IPS-15b (cell line): ENCODE measurements around the gene NIM1K.

Experiments
- H3K27me3 ChIP-seq: one replicate; pipeline ENCODE4 v1.6.1; 2013; ENCODE audit warnings: low read length; ENCODE audit not compliant: control insufficient read depth, insufficient read depth
- H3K36me3 ChIP-seq: one replicate; pipeline ENCODE4 v1.6.1; 2013; ENCODE audit warnings: low read length; ENCODE audit not compliant: control insufficient read depth, insufficient read depth
- H3K4me1 ChIP-seq: one replicate; pipeline ENCODE4 v1.6.1; 2013; ENCODE audit warnings: mild to moderate bottlenecking, low read length; ENCODE audit not compliant: control insufficient read depth, insufficient read depth
- H3K4me3 ChIP-seq: one replicate; pipeline ENCODE4 v1.5.1; 2013; ENCODE audit warnings: low read depth, low read length
- H3K9ac ChIP-seq: one replicate; pipeline ENCODE4 v1.6.1; 2013; ENCODE audit warnings: low read depth, mild to moderate bottlenecking, low read length
- H3K9me3 ChIP-seq: one replicate; pipeline ENCODE4 v1.6.1; 2013; ENCODE audit warnings: mild to moderate bottlenecking, low read length; ENCODE audit not compliant: control insufficient read depth, insufficient read depth

NIM1K gene

DNA sequence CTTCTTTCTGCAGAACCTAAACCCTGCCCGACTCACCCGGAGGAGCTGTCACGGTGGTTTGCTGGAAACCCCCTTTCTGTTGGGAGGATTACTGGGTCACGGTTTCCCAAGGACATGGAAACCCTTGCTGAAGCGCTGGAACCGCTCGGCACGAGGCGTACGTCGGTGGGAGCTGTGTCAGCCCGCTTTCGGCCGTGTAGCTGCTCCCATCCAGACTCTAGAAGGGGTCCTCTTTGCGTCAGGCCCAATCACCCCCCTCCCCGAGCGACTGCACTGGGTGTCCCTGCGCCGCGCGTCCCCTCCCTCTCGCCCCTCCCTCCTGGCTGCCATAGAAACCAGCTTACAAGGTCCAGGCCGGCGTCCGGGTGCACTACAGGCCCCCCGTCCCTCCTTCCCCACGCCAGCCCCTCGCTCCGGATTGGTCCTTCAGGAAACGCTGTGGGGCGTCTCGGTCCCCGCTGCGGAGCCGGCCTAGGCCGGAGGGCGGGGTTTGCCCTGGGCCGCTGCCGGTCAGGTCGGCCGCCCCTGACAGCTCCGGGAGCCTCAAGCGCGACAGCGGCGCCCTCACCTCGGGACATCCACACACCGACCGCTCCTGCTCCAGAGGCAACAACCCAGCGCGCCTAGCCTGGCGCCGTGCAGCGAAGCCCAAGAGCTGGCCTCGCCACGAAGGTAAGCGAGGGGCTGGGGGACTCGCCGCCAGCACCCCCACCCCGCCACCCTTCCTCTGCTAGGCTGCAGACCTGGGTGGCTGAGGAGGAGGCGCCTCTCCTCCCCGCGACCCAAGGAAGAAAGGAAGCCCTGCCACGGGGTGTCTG lies at the start of gene NIM1K:
NIM1K (plus strand) TSS at position 486 of the 818 bp plus-strand sequence. CDS start 53,551 bp downstream, outside the sequence.
- H3K9me3 ChIP-seq: no peaks in the 10 kb centered on the region
- peaks cover 12% of the 10 kb centered on the region for H3K4me1 ChIP-seq
- no peaks in the 10 kb centered on the region for H3K36me3 ChIP-seq
- peak within 1 kb of the TSS; percentile 60 for H3K4me3 ChIP-seq
- H3K27me3 ChIP-seq: peaks cover 42% of the 10 kb centered on the region
- no peak within 1 kb of the TSS for H3K9ac ChIP-seq

- peaks cover 3% of the 10 kb centered on the region for H3K4me1 ChIP-seq
- no peaks in the 10 kb centered on the region for H3K9me3 ChIP-seq
- no peak overlapping the region for H3K9ac ChIP-seq
- H3K27me3 ChIP-seq: no peaks in the 10 kb centered on the region
- H3K4me3 ChIP-seq: no peak overlapping the region
- H3K36me3 ChIP-seq: no peaks in the 10 kb centered on the region
These were observed 47.0 kb upstream of the NIM1K start for GRCh38 chr5:43145071-43145470.

GRCh38 chr5:43146958-43147357 lies 45.1 kb upstream of the NIM1K start:
- H3K4me3 ChIP-seq: no peak overlapping the region
- no peak overlapping the region for H3K9ac ChIP-seq
- no peaks in the 10 kb centered on the region for H3K27me3 ChIP-seq
- peaks cover 3% of the 10 kb centered on the region for H3K4me1 ChIP-seq
- H3K36me3 ChIP-seq: no peaks in the 10 kb centered on the region
- H3K9me3 ChIP-seq: no peaks in the 10 kb centered on the region

GRCh38 chr5:43148417-43148816 lies 43.6 kb upstream of the NIM1K start:
- Histone ChIP-seq H3K9me3 (no peaks in the 10 kb centered on the region), H3K36me3 (no peaks in the 10 kb centered on the region), H3K27me3 (no peaks in the 10 kb centered on the region), H3K9ac (no peak overlapping the region), H3K4me3 (no peak overlapping the region), H3K4me1 (peaks cover 3% of the 10 kb centered on the region)

- H3K9me3 ChIP-seq: no peaks in the 10 kb centered on the region
- no peak overlapping the region for H3K9ac ChIP-seq
- H3K4me3 ChIP-seq: no peak overlapping the region
- H3K36me3 ChIP-seq: no peaks in the 10 kb centered on the region
- peaks cover 3% of the 10 kb centered on the region for H3K4me1 ChIP-seq
- H3K27me3 ChIP-seq: no peaks in the 10 kb centered on the region
These were observed 42.8 kb upstream of the NIM1K start for GRCh38 chr5:43149231-43149630.

DNA sequence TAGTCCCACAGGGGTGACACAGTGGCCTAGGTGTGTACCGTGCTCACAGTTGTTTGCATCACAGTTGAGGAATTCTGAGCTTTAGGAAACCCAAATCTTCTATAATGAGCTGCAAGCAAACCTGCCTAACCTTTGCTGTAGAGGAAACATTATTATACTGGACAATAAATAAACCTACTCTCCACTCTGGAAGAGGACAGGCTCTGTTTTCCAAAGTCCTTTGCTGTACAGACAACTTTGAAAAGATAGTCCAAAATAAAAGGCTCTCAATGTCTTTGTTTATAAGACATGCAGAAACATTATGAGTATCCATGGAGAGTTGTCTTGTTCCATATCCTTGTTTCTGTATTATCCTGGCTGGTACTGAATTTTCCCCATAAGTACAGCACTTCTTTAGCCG lies 42.0 kb upstream of the NIM1K start:
- Histone ChIP-seq H3K27me3 (no peaks in the 10 kb centered on the region), H3K36me3 (no peaks in the 10 kb centered on the region), H3K9ac (no peak overlapping the region), H3K4me1 (no peaks in the 10 kb centered on the region), H3K4me3 (no peak overlapping the region), H3K9me3 (no peaks in the 10 kb centered on the region)

- H3K9me3 ChIP-seq: no peaks in the 10 kb centered on the region
- H3K9ac ChIP-seq: no peak overlapping the region
- no peak overlapping the region for H3K4me3 ChIP-seq
- H3K27me3 ChIP-seq: no peaks in the 10 kb centered on the region
- no peaks in the 10 kb centered on the region for H3K36me3 ChIP-seq
- H3K4me1 ChIP-seq: peaks cover 3% of the 10 kb centered on the region
These were observed 41.3 kb upstream of the NIM1K start for GRCh38 chr5:43150748-43151147.

DNA sequence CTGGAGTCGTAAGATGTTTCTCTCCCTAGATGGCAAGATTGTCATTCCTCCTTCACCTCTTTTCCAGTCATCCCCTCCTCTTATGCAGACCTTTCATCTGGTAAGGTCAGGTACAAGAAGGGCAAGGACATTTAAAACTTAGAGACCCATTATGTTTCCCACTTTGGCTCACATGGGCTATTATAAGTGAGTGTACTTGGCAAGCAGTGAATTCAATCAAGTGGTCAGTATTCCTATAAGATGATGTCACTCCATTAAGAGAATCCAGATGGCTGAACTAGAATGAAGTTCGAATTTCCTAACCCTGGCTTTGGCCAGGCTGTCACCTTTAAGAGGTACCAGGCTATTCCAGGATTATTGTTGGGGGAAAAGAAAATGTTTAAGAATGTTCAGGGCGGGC lies 39.1 kb upstream of the NIM1K start:
- H3K36me3 ChIP-seq: no peaks in the 10 kb centered on the region
- H3K4me1 ChIP-seq: peaks cover 13% of the 10 kb centered on the region
- H3K4me3 ChIP-seq: no peak overlapping the region
- no peaks in the 10 kb centered on the region for H3K9me3 ChIP-seq
- H3K27me3 ChIP-seq: no peaks in the 10 kb centered on the region
- no peak overlapping the region for H3K9ac ChIP-seq

DNA sequence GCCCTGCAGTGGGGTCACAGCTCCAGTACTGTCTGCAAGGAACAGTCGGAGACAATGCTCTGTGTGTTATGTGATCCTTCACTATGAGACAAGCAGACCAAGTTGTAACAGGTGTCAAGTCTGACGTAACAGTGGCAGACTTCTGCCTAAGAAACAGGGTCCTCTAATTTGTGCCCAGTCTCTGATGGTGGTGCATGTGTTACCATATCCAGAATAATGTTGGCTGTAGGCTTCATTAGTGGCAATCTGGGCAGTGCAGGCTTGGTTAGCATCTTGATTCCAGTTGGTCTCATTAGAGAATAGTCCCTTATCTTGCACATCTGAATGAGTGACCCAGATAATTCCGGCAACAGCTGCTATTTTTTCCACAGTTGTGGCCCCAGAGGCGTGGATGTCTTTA lies 37.6 kb upstream of the NIM1K start:
- H3K4me3 ChIP-seq: no peak overlapping the region
- H3K36me3 ChIP-seq: no peaks in the 10 kb centered on the region
- no peaks in the 10 kb centered on the region for H3K9me3 ChIP-seq
- no peak overlapping the region for H3K9ac ChIP-seq
- H3K4me1 ChIP-seq: peaks cover 13% of the 10 kb centered on the region
- no peaks in the 10 kb centered on the region for H3K27me3 ChIP-seq

GRCh38 chr5:43155394-43156096 lies 36.5 kb upstream of the NIM1K start:
- H3K9ac ChIP-seq: no peak overlapping the region
- H3K27me3 ChIP-seq: no peaks in the 10 kb centered on the region
- H3K4me1 ChIP-seq: peaks cover 13% of the 10 kb centered on the region
- no peaks in the 10 kb centered on the region for H3K9me3 ChIP-seq
- no peaks in the 10 kb centered on the region for H3K36me3 ChIP-seq
- H3K4me3 ChIP-seq: no peak overlapping the region

DNA sequence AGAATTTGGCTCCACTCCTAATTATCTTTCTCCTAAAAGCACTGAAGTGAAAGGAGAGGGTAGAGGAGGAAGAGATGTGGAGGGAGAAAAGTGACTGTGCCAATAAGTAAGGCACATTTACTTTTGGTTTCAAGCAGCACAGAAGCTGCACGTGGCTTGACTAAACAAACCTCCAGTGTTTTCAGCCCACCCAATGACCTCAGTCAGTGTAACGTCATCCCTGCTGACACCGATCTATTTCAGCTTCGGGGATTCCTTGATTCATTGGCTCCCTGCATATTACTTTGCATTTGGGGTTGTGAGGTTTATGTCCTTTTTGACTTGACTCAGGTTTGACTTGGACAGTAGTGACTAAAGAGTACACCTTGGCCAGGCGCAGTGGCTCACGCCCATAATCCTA lies 35.6 kb upstream of the NIM1K start:
- Histone ChIP-seq H3K36me3 (no peaks in the 10 kb centered on the region), H3K27me3 (no peaks in the 10 kb centered on the region), H3K4me3 (no peak overlapping the region), H3K9me3 (no peaks in the 10 kb centered on the region), H3K9ac (no peak overlapping the region), H3K4me1 (peaks cover 13% of the 10 kb centered on the region)

- no peak overlapping the region for H3K9ac ChIP-seq
- H3K4me3 ChIP-seq: no peak overlapping the region
- no peaks in the 10 kb centered on the region for H3K9me3 ChIP-seq
- H3K27me3 ChIP-seq: no peaks in the 10 kb centered on the region
- H3K4me1 ChIP-seq: peaks cover 13% of the 10 kb centered on the region
- H3K36me3 ChIP-seq: peaks cover 4% of the 10 kb centered on the region
These were observed 35.0 kb upstream of the NIM1K start for GRCh38 chr5:43157068-43157467.
